HG02678 (cell line): Measurements from ENCODE around the gene STRA6.

Source experiments
- ATAC-seq: cut with Tn5 transposase; IDR thresholded peaks from one replicate; pipeline ENCODE4 v1.9.1; 2021; ENCODE audit warnings: mild to moderate bottlenecking, moderate library complexity; ENCODE audit not compliant: unreplicated experiment

The STRA6 gene

GRCh38 chr15:74208496-74208895, 5.9 kb upstream of the STRA6 start:
- no peak for ATAC-seq

GRCh38 chr15:74207652-74208440, 5.3 kb upstream of the STRA6 start:
- ATAC-seq, result no peak

GRCh38 chr15:74206801-74207281, 4.3 kb upstream of the STRA6 start:
- ATAC-seq, result no peak

GRCh38 chr15:74205582-74205947, 3.0 kb upstream of the STRA6 start:
- ATAC-seq, result no peak

- no peak for ATAC-seq
Measured at GRCh38 chr15:74203914-74204431, 1.4 kb upstream of the STRA6 start.

GRCh38 chr15:74201710-74202420, 722 bp downstream of the STRA6 start:
- ATAC-seq, result no peak

- no peak for ATAC-seq
Measured at GRCh38 chr15:74200871-74201419, 1.6 kb downstream of the STRA6 start.

- ATAC-seq, result no peak
Measured at GRCh38 chr15:74200412-74200815, 2.2 kb downstream of the STRA6 start.

- no peak for ATAC-seq
Measured at GRCh38 chr15:74199297-74199652, 3.3 kb downstream of the STRA6 start.

GRCh38 chr15:74197176-74197965, 5.2 kb downstream of the STRA6 start:
- no peak for ATAC-seq

- no peak for ATAC-seq
Measured at GRCh38 chr15:74196175-74196574, 6.4 kb downstream of the STRA6 start.

GRCh38 chr15:74194572-74195559, 7.7 kb downstream of the STRA6 start:
- no peak for ATAC-seq

- ATAC-seq, result no peak
Measured at GRCh38 chr15:74193905-74194304, 8.7 kb downstream of the STRA6 start.

- ATAC-seq, result no peak
Measured at GRCh38 chr15:74193299-74193718, 9.3 kb downstream of the STRA6 start.

GRCh38 chr15:74192751-74193150, 9.8 kb downstream of the STRA6 start:
- ATAC-seq, result no peak

- ATAC-seq, result no peak
Measured at GRCh38 chr15:74191798-74192197, 10.8 kb downstream of the STRA6 start.

- no peak for ATAC-seq
Measured at GRCh38 chr15:74188216-74188615, 14.4 kb downstream of the STRA6 start.

GRCh38 chr15:74185710-74186348, 16.8 kb downstream of the STRA6 start:
- no peak for ATAC-seq

- no peak for ATAC-seq
Measured at GRCh38 chr15:74184582-74185091, 17.9 kb downstream of the STRA6 start.
